ENCODE results near the gene PRDM15. TPM values are rescaled to one million over a fixed set of nuclear protein-coding genes. Genes with fewer than 3 reads are reported as not detected.

The PRDM15 gene
- total RNA-seq: 6.5 and 10.7 TPM in 2 replicates

GRCh38 chr21:41879190-41879998 is at the start of gene PRDM15:
PRDM15 (minus strand) TSS chr21:41879344; CDS start chr21:41860363, 18,981 bp downstream.

GRCh38 chr21:41766883-41767605 is 112.1 kb downstream of the PRDM15 start, which contains the start of gene RIPK4:
RIPK4 (minus strand) TSS chr21:41767052; CDS start chr21:41767041, 11 bp downstream.

Other genes with a start within 250 kb of the PRDM15 start
- 28.0 and 70.5 TPM in 2 replicates for gene RIPK4, start 112.3 kb downstream of the PRDM15 start, total RNA-seq
- 18.5 and 26.1 TPM in 2 replicates for gene C2CD2, start 74.7 kb upstream of the PRDM15 start, total RNA-seq
- gene ZBTB21, start 131.0 kb upstream of the PRDM15 start, total RNA-seq: 14.4 and 14.6 TPM in 2 replicates
- gene UMODL1, start 192.0 kb upstream of the PRDM15 start, total RNA-seq: 0.07 TPM in 1 of 2 replicates, not detected in the other

Measured in nasal cavity respiratory epithelium epithelial cell of viscerocranial mucosa (primary cell).